Astrocyte of the spinal cord (primary cell): ENCODE results near the gene OR9Q1.
"Not testable (repeated sequence)": the region's sequence is repeated elsewhere in the genome, so short reads cannot be mapped to it uniquely, and the experiment has no call there.

Source experiments
- DNase-seq: peaks from one replicate; pipeline ENCODE4 v3.0.0; 2011; ENCODE audit warnings: low read depth, low spot score
- H3K4me3 ChIP-seq: 2 replicates; pipeline ENCODE4 v1.5.1; 2011; ENCODE audit warnings: low read depth, mild to moderate bottlenecking, low read length, moderate library complexity
- in situ Hi-C: cut with HindIII; loops from 2 replicates; pipeline ENCODE4 v1.10.0; 2017; ENCODE audit warnings: low sequenced_read_pairs
- TF ChIP-seq, protein P1 (sequence below): IDR thresholded peaks from 2 replicates; pipeline ENCODE4 v1.5.1; 2012; ENCODE audit warnings: low read depth, mild to moderate bottlenecking, low read length, inconsistent platforms

OR9Q1 gene

GRCh38 chr11:57980201-57980600 lies 43.5 kb upstream of the OR9Q1 start:
- in situ Hi-C loops: no loop called here
- no peak overlapping the region for H3K4me3 ChIP-seq
- TF ChIP-seq, protein P1, sequence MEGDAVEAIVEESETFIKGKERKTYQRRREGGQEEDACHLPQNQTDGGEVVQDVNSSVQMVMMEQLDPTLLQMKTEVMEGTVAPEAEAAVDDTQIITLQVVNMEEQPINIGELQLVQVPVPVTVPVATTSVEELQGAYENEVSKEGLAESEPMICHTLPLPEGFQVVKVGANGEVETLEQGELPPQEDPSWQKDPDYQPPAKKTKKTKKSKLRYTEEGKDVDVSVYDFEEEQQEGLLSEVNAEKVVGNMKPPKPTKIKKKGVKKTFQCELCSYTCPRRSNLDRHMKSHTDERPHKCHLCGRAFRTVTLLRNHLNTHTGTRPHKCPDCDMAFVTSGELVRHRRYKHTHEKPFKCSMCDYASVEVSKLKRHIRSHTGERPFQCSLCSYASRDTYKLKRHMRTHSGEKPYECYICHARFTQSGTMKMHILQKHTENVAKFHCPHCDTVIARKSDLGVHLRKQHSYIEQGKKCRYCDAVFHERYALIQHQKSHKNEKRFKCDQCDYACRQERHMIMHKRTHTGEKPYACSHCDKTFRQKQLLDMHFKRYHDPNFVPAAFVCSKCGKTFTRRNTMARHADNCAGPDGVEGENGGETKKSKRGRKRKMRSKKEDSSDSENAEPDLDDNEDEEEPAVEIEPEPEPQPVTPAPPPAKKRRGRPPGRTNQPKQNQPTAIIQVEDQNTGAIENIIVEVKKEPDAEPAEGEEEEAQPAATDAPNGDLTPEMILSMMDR: no peak
- no peak for DNase-seq

- no peak overlapping the region for H3K4me3 ChIP-seq
- TF ChIP-seq, protein P1: no peak
- in situ Hi-C loops: no loop called here
- DNase-seq: no peak
Measured at GRCh38 chr11:57981536-57981935, 42.1 kb upstream of the OR9Q1 start.

GRCh38 chr11:57982776-57983175 lies 40.9 kb upstream of the OR9Q1 start:
- DNase-seq: no peak
- TF ChIP-seq, protein P1: no peak
- in situ Hi-C loops: no loop called here
- no peak overlapping the region for H3K4me3 ChIP-seq

- TF ChIP-seq, protein P1: no peak
- H3K4me3 ChIP-seq: no peak overlapping the region
- DNase-seq: no peak
- in situ Hi-C loops: no loop called here
Measured at GRCh38 chr11:57983191-57983590, 40.5 kb upstream of the OR9Q1 start.

- in situ Hi-C loops, DNase-seq, H3K4me3 ChIP-seq: not testable (repeated sequence)
Measured at GRCh38 chr11:57999523-57999922, 24.2 kb upstream of the OR9Q1 start.

DNA sequence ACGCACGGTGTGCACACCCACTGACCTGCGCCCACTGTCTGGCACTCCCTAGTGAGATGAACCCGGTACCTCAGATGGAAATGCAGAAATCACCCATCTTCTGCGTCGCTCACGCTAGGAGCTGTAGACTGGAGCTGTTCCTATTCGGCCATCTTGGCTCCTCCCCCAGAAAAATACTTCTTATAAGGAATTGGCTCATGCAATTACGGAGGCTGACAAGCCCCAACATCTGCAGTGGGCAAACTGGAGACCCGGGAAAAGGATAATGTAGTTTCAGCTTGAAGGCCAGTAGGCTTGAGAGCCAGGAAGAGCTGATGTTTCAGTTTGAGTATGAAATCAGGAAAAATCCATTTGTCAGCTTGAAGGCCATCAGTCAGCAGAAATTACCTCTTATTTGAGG lies 23.7 kb upstream of the OR9Q1 start:
- H3K4me3 ChIP-seq, DNase-seq, in situ Hi-C loops: not testable (repeated sequence)

DNA sequence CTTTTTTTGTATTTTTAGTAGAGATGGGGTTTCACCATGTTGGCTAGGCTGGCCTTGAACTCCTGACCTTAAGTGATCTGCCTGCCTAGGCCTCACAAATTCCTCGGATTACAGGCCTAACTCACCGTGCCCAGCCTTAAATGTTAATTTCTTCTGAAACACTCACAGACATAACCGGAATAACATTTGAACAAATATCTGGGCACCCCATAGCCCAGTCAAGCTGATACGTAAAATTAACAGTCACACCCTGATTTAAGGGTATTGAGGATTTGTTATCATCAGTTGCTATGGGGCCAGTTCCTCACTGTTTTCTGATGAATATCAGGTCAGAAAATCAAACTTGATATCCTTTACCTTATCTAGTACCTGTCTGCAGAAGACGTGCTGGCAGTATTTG lies 23.0 kb upstream of the OR9Q1 start:
- no peak overlapping the region for H3K4me3 ChIP-seq
- TF ChIP-seq, protein P1: no peak
- DNase-seq: no peak
- in situ Hi-C loops: no loop called here

- TF ChIP-seq, protein P1: no peak
- no peak overlapping the region for H3K4me3 ChIP-seq
- no peak for DNase-seq
- in situ Hi-C loops: no loop called here
Measured at GRCh38 chr11:58003036-58003435, 20.6 kb upstream of the OR9Q1 start.
